Transverse colon (tissue), 4 donors: ENCODE results near the gene WBP11. TPM values are rescaled to one million over a fixed set of nuclear protein-coding genes. Genes with fewer than 3 reads are reported as not detected.

ENCODE experiments used
- DNase-seq: peaks from one replicate; pipeline ENCODE4 v3.0.0-alpha.2; 2019
- H3K27ac ChIP-seq, 4 donors: fragments of 200-600 bp; sonication (generic); 2 replicates each; pipeline ENCODE4 v1.5.1; 2016 to 2018; ENCODE audit warnings: inconsistent platforms in 4 of 4
- H3K27me3 ChIP-seq: fragments of 200-600 bp; sonication (generic); 2 replicates; pipeline ENCODE4 v1.5.1; 2017; ENCODE audit warnings: inconsistent platforms
- H3K36me3 ChIP-seq, 4 donors: fragments of 200-600 bp; sonication (generic); 2 replicates each; pipeline ENCODE4 v1.5.1; 2017 to 2019; ENCODE audit warnings: inconsistent platforms in 4 of 4
- H3K4me1 ChIP-seq, 4 donors: fragments of 200-600 bp; sonication (generic); 2 replicates each; pipeline ENCODE4 v1.5.1; 2017 to 2020; ENCODE audit warnings: inconsistent platforms in 4 of 4
- H3K4me3 ChIP-seq, 4 donors: fragments of 200-600 bp; sonication (generic); 1 replicate in 1 of 4; 2 replicates in 3 of 4; pipeline versions ENCODE4 v1.5.1 to v1.6.1; 2017 to 2019; ENCODE audit warnings: inconsistent platforms in 4 of 4
- H3K9me3 ChIP-seq, 2 donors: fragments of 200-600 bp; sonication (generic); 2 replicates each; pipeline ENCODE4 v1.5.1; 2017 to 2019; ENCODE audit warnings: inconsistent platforms in 2 of 2
- CTCF ChIP-seq, 5 experiments: fragments of 200-600 bp in 3 of 5; fragments of 450-650 bp in 2 of 5; sonication (generic) in 3 of 5; IDR thresholded peaks; 1 replicate in 2 of 5; 2 replicates in 3 of 5; pipeline ENCODE4 v1.5.1; 2016 to 2017; ENCODE audit warnings: antibody characterized with exemption in 5 of 5, inconsistent platforms in 3 of 5, mild to moderate bottlenecking in 2 of 5, moderate library complexity in 1 of 5
- EP300 ChIP-seq: sonication (generic); formaldehyde crosslinking; IDR thresholded peaks from one replicate; pipeline ENCODE4 v1.6.1; 2017; ENCODE audit warnings: antibody characterized with exemption, low read depth
- POLR2A ChIP-seq: fragments of 450-650 bp; IDR thresholded peaks from one replicate; pipeline ENCODE4 v1.6.1; 2016; ENCODE audit warnings: antibody characterized with exemption, mild to moderate bottlenecking, moderate library complexity
- POLR2AphosphoS5 ChIP-seq, 3 donors: sonication (generic); formaldehyde crosslinking; IDR thresholded peaks; one replicate each; pipeline ENCODE4 v1.6.1; 2016; ENCODE audit warnings: antibody characterized with exemption in 3 of 3
- WGBS, 2 donors: methylation state at CpG; one replicate each; pipeline ENCODE4 v1.1.5; 2018; ENCODE audit warnings: low coverage in 1 of 2; 5-methylcytosine and 5-hydroxymethylcytosine counted together
- in situ Hi-C, 4 donors: fragments of 200-750 bp; cut with MboI; loops; one replicate each; pipeline versions ENCODE4 v1.15.0 to v1.15.1; 2017; ENCODE audit warnings: low sequenced_read_pairs in 3 of 4, low pct_ligation_motif_present in 1 of 4, low pct_unique_long_range_greater_than_20kb in 1 of 4
- intact Hi-C: fragments of 100-400 bp; cut with DNase I; formaldehyde crosslinking; loops from one replicate; pipeline ENCODE4 v1.15.1; 2023; ENCODE audit warnings: low total_unique reads
- total RNA-seq, 4 donors: library from RNA; depleted of rRNA; stranded (reverse); fragments of >200 nt; gene quantifications; one replicate each; pipeline ENCODE4 v1.1.0, GENCODE V29; 2016

Gene WBP11
- total RNA-seq, 4 donors from 2014 or later = 7.4 to 19.4 (median 11.6) TPM

- H3K36me3 ChIP-seq = peaks cover 0 to 7% (median 3%) of the 10 kb centered on the region in 4 donors
- intact Hi-C loops = no loop called here
- in situ Hi-C loops = no loop called here
These were observed 21.7 kb downstream of the WBP11 start for GRCh38 chr12:14781563-14781962.

GRCh38 chr12:14780859-14781258 is 22.4 kb downstream of the WBP11 start:
- no peak overlapping the region for H3K27ac ChIP-seq
- TF ChIP-seq POLR2AphosphoS5 (IDR thresholded peaks at IDR 0.05) (no peak), EP300 (no peak), CTCF (IDR thresholded peaks at IDR 0.05) (no peak), POLR2A (no peak)
- no peak for DNase-seq
- WGBS, 2 donors = 84 to 86% methylated on average over 3 of the region's 3 CpGs
- in situ Hi-C loops = no loop called here
- no peaks in the 10 kb centered on the region for H3K27me3 ChIP-seq
- H3K4me1 ChIP-seq = peaks cover 0 to 34% (median 16%) of the 10 kb centered on the region in 4 donors
- H3K4me3 ChIP-seq = no peak overlapping the region
- intact Hi-C loops = no loop called here
- H3K9me3 ChIP-seq = no peaks in the 10 kb centered on the region
- H3K36me3 ChIP-seq = no peaks in the 10 kb centered on the region

More at GRCh38 chr12:14781563-14781962, 21.7 kb downstream of the WBP11 start:
- no peak overlapping the region for H3K27ac ChIP-seq
- peaks cover 0 to 27% (median 10%) of the 10 kb centered on the region in 4 donors for H3K4me1 ChIP-seq
- no peak for DNase-seq
- no peak overlapping the region for H3K4me3 ChIP-seq
- no peaks in the 10 kb centered on the region for H3K27me3 ChIP-seq
- peak; percentile 12 for TF ChIP-seq POLR2A
- no peak for TF ChIP-seq EP300
- 38 to 48% methylated on average over 2 of the region's 2 CpGs for WGBS, 2 donors
- no peaks in the 10 kb centered on the region for H3K9me3 ChIP-seq

- Histone ChIP-seq H3K27ac (no peak overlapping the region), H3K4me1 (peaks cover 0 to 37% (median 18%) of the 10 kb centered on the region in 4 donors), H3K27me3 (no peaks in the 10 kb centered on the region), H3K9me3 (no peaks in the 10 kb centered on the region), H3K4me3 (no peak overlapping the region), H3K36me3 (no peaks in the 10 kb centered on the region)
- intact Hi-C loops = no loop called here
- WGBS, 2 donors = 96 to 100% methylated on average over 1 to 2 of the region's 2 CpGs
- DNase-seq = no peak
- in situ Hi-C loops = no loop called here
- no peak for TF ChIP-seq CTCF (IDR thresholded peaks at IDR 0.05)
- TF ChIP-seq EP300 = no peak
- no peak for TF ChIP-seq POLR2A
- no peak for TF ChIP-seq POLR2AphosphoS5 (IDR thresholded peaks at IDR 0.05)
These were observed 23.4 kb downstream of the WBP11 start for GRCh38 chr12:14779834-14780233.

GRCh38 chr12:14777271-14777670 is 26.0 kb downstream of the WBP11 start:
- H3K36me3 ChIP-seq = no peaks in the 10 kb centered on the region
- TF ChIP-seq POLR2AphosphoS5 (IDR thresholded peaks at IDR 0.05) = peak in 1 of 3 donors; percentile 58
- no peak for TF ChIP-seq CTCF (IDR thresholded peaks at IDR 0.05)
- no peak for TF ChIP-seq EP300
- peak; percentile 12 for TF ChIP-seq POLR2A
- WGBS, 2 donors = 21 to 47% methylated on average over 2 to 3 of the region's 3 CpGs
- in situ Hi-C loops = no loop called here
- peak overlapping the region; percentile 94 to 99 (median 96) for H3K27ac ChIP-seq
- peaks cover 0 to 40% (median 21%) of the 10 kb centered on the region in 4 donors for H3K4me1 ChIP-seq
- H3K9me3 ChIP-seq = no peaks in the 10 kb centered on the region
- peak; percentile 46 for DNase-seq
- H3K27me3 ChIP-seq = no peaks in the 10 kb centered on the region
- intact Hi-C loops = no loop called here
- no peak overlapping the region for H3K4me3 ChIP-seq
